Suprapubic skin (tissue), 4 donors: ENCODE data around the gene DBT.

Experiments used
- EP300 ChIP-seq: sonication (generic); formaldehyde crosslinking; IDR thresholded peaks from one replicate; pipeline ENCODE4 v1.6.1; 2017; ENCODE audit warnings: antibody characterized with exemption
- POLR2A ChIP-seq, 2 donors: fragments of 450-650 bp; IDR thresholded peaks; one replicate each; pipeline ENCODE4 v1.6.1; 2017; ENCODE audit warnings: antibody characterized with exemption in 2 of 2, mild to moderate bottlenecking in 2 of 2, moderate library complexity in 2 of 2
- POLR2AphosphoS5 ChIP-seq, 3 donors: sonication (generic); formaldehyde crosslinking; IDR thresholded peaks; one replicate each; pipeline ENCODE4 v1.6.1; 2017; ENCODE audit warnings: antibody characterized with exemption in 3 of 3
- TF ChIP-seq, protein P1 (sequence below), 2 donors: fragments of 200-600 bp in 1 of 2; fragments of 450-650 bp in 1 of 2; sonication (generic) in 1 of 2; IDR thresholded peaks; one replicate each; pipeline ENCODE4 v1.5.1; 2016 to 2019; ENCODE audit warnings: antibody characterized with exemption in 2 of 2, mild to moderate bottlenecking in 1 of 2, moderate library complexity in 1 of 2

DNA sequence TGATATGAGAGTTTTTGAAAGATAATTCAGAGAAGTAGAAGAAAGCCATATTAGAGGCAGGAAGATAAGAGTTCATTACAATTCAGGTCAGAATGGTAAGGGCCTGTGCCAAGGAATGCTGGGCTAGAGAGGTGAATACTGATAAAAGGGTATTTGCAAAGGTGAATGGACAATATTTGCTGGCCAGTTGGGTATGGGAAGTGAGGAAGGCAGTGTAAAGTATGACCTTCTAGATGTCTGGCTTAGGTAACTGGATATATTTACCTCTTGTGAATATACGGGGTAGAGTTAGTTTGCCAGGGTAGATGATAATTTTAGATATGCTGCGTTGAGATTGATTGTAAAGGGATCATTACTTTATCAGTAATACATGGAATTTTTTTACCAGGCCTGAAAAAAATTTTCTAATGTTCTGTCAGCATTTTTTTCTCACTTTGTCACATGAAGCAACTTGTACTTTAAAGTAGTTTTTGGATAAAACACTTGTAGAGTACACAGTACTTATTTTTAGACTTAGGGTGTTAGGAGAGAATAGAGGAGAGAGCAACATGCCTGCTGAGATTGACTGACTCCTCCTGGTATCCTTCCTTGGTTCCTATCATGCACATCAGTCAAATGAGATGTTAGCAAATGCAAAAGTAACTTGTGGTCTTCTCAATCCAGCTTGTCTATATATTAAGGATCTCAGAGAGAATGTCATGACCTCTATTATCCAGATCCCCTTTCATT, 30.5 kb upstream of the DBT start:
- TF ChIP-seq, protein P1, sequence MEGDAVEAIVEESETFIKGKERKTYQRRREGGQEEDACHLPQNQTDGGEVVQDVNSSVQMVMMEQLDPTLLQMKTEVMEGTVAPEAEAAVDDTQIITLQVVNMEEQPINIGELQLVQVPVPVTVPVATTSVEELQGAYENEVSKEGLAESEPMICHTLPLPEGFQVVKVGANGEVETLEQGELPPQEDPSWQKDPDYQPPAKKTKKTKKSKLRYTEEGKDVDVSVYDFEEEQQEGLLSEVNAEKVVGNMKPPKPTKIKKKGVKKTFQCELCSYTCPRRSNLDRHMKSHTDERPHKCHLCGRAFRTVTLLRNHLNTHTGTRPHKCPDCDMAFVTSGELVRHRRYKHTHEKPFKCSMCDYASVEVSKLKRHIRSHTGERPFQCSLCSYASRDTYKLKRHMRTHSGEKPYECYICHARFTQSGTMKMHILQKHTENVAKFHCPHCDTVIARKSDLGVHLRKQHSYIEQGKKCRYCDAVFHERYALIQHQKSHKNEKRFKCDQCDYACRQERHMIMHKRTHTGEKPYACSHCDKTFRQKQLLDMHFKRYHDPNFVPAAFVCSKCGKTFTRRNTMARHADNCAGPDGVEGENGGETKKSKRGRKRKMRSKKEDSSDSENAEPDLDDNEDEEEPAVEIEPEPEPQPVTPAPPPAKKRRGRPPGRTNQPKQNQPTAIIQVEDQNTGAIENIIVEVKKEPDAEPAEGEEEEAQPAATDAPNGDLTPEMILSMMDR (IDR thresholded peaks at IDR 0.05), result no peak
- TF ChIP-seq POLR2A (IDR thresholded peaks at IDR 0.05) (no peak), POLR2AphosphoS5 (IDR thresholded peaks at IDR 0.05) (no peak), EP300 (no peak)
